WERI-Rb-1 (cell line): ENCODE data around the gene ARHGEF10L.

Experiments used
- DNase-seq: peaks from one replicate; pipeline ENCODE4 v3.0.0-alpha.2; 2020
- H3K27ac ChIP-seq: fragments of 250-450 bp; sonication (Bioruptor Pico); 2 replicates; pipeline ENCODE4 v1.5.1; 2020; ENCODE audit warnings: mild to moderate bottlenecking, moderate library complexity
- H3K27me3 ChIP-seq: fragments of 250-450 bp; sonication (Bioruptor Pico); 2 replicates; pipeline ENCODE4 v1.5.1; 2021; ENCODE audit warnings: mild to moderate bottlenecking, low read depth, moderate library complexity; ENCODE audit not compliant: insufficient read depth, severe bottlenecking
- H3K36me3 ChIP-seq: fragments of 250-450 bp; sonication (Bioruptor Pico); 2 replicates; pipeline ENCODE4 v1.5.1; 2020; ENCODE audit warnings: mild to moderate bottlenecking, moderate library complexity
- H3K4me3 ChIP-seq: 2 replicates; pipeline ENCODE4 v1.5.1; 2011; ENCODE audit warnings: low read depth, mild to moderate bottlenecking, control low read depth, low read length
- H3K9me3 ChIP-seq: fragments of 250-450 bp; sonication (Bioruptor Pico); 2 replicates; pipeline ENCODE4 v1.5.1; 2021; ENCODE audit warnings: mild to moderate bottlenecking, moderate library complexity; ENCODE audit not compliant: severe bottlenecking
- TF ChIP-seq, protein P1 (sequence below): IDR thresholded peaks from 2 replicates; pipeline ENCODE4 v1.5.1; 2011; ENCODE audit warnings: low read depth, mild to moderate bottlenecking, control low read depth, inconsistent platforms, low read length

ARHGEF10L gene

DNA sequence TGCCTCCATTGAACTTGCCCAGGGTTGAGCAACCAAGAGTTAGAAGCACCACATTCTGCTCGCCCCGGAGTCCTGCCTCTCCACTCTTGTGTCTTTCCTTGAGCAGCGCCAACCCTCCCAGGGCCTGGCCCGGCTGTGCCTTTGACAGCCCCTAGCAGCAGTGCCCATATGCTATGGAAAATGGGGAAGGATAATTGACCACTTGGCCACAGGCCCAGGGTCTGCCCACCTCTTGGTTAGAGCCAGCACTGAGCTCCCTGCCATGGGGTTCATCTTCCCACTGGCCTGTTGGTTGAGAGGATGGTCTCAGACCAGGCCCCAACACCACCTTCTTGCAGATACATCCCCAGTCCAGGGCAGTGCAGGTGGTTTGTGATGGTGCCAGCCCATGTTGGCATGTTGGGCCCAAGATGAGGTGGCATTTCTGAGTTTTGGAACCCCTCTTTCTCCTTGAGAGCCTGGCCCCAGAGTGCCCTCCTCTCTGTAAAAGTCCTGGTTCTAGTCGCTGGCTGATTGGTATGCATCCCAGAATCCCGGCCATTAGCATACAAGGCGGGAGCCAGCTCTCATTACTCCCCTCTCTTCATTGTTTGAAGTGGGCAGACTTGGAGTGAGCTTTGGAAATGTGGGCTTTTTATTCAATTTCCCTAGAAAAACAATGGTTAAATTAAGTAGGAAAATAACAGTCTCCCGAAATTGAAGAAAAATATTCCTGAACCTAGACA lies 7.6 kb downstream of the ARHGEF10L start:
- H3K4me3 ChIP-seq: no peak overlapping the region
- H3K36me3 ChIP-seq: no peaks in the 10 kb centered on the region
- no peak overlapping the region for H3K27ac ChIP-seq
- no peak for DNase-seq
- TF ChIP-seq, protein P1, sequence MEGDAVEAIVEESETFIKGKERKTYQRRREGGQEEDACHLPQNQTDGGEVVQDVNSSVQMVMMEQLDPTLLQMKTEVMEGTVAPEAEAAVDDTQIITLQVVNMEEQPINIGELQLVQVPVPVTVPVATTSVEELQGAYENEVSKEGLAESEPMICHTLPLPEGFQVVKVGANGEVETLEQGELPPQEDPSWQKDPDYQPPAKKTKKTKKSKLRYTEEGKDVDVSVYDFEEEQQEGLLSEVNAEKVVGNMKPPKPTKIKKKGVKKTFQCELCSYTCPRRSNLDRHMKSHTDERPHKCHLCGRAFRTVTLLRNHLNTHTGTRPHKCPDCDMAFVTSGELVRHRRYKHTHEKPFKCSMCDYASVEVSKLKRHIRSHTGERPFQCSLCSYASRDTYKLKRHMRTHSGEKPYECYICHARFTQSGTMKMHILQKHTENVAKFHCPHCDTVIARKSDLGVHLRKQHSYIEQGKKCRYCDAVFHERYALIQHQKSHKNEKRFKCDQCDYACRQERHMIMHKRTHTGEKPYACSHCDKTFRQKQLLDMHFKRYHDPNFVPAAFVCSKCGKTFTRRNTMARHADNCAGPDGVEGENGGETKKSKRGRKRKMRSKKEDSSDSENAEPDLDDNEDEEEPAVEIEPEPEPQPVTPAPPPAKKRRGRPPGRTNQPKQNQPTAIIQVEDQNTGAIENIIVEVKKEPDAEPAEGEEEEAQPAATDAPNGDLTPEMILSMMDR: no peak
- H3K9me3 ChIP-seq: no peaks in the 10 kb centered on the region
- no peaks in the 10 kb centered on the region for H3K27me3 ChIP-seq

DNA sequence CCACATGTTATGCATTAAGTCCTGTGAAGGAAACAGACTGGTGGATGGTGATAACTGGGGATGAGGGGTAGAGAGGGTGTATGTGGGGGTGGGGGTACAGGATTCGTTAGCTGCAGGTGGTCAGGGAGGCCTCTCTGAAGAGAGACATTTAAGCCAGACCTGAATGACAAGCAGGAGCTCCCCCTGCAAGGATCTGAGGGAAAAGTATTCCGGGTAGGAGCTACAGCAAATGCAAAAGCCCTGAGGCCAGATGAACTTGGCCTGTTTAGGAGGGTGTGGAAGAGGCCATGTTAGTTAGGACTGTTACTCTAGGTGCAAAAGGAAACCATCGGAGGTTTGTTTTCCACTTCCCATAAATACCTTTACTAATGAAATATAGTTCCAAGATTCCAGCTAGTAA lies 9.9 kb downstream of the ARHGEF10L start:
- DNase-seq: no peak
- H3K9me3 ChIP-seq: no peaks in the 10 kb centered on the region
- no peaks in the 10 kb centered on the region for H3K27me3 ChIP-seq
- no peaks in the 10 kb centered on the region for H3K36me3 ChIP-seq
- no peak overlapping the region for H3K4me3 ChIP-seq
- TF ChIP-seq, protein P1: no peak
- no peak overlapping the region for H3K27ac ChIP-seq

DNA sequence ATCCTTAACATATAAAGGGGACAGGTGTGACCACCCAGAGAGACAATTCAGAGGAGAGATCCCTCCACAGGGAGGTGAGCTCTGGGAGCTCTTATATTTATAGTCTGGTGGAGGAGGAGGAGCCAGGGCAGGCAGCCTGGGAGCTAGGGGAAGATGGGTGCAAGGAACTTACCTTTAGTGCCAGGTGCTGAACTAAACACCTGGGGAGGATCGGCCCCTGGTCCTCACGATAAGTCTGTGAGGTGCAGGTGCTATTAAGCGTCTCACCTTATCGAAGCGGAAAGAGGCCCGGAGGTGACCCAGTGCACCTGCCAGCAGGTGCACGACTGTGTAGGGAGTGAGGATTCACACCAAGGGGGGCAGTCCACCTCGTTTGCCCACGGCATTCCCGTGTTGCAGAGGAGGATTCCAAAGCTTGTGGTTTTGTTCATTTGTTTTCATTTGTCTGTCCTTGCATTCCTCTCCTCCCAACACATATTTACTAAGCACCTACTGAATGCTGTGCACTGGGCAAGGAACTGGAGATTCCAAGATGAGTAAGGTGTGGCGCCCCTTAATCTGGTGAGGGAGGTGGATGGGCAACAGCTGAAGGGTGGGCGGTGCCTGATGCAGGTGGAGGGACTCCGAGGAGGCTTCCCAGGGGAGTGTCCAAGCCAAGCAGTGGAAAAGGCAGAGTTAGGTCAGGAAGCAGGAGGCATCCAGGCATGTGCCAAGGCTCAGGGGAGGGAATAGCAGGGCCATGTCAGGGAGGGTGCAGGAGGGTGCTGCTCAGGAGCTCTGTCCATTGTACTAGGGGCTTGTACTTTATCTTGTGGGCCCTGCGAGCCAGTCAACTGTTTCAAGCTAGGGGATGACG lies 11.5 kb downstream of the ARHGEF10L start:
- Histone ChIP-seq H3K9me3 (no peaks in the 10 kb centered on the region), H3K36me3 (no peaks in the 10 kb centered on the region), H3K4me3 (no peak overlapping the region), H3K27ac (no peak overlapping the region), H3K27me3 (no peaks in the 10 kb centered on the region)
- TF ChIP-seq, protein P1: no peak
- no peak for DNase-seq

DNA sequence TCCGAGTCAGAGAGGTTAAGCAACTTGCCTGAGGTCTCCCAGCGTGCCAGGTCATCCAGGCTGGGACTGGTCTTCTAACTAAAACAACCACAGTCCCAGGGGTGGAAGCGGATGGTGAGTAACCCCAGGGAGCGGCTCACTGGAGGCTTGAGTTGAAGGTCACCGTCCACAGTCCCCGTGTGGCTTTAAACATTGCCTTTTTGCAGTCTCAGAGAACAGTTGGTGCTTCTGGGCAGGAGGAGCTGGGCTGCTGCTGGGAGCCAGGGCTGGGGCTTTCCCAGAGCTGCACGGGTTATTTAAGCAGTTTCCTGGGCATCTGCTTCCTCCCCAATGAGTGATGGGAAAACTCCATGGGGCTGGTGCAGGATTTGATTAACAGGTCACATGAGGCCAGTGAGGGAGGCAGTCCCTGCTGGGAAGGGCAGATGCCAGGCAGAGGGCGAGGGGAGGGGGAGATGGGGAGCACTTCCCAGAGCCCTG lies 12.3 kb downstream of the ARHGEF10L start:
- no peaks in the 10 kb centered on the region for H3K9me3 ChIP-seq
- DNase-seq: peak; percentile 78
- peak overlapping the region; percentile 49 for H3K27ac ChIP-seq
- no peak overlapping the region for H3K4me3 ChIP-seq
- TF ChIP-seq, protein P1: no peak
- H3K36me3 ChIP-seq: no peaks in the 10 kb centered on the region
- H3K27me3 ChIP-seq: no peaks in the 10 kb centered on the region

DNA sequence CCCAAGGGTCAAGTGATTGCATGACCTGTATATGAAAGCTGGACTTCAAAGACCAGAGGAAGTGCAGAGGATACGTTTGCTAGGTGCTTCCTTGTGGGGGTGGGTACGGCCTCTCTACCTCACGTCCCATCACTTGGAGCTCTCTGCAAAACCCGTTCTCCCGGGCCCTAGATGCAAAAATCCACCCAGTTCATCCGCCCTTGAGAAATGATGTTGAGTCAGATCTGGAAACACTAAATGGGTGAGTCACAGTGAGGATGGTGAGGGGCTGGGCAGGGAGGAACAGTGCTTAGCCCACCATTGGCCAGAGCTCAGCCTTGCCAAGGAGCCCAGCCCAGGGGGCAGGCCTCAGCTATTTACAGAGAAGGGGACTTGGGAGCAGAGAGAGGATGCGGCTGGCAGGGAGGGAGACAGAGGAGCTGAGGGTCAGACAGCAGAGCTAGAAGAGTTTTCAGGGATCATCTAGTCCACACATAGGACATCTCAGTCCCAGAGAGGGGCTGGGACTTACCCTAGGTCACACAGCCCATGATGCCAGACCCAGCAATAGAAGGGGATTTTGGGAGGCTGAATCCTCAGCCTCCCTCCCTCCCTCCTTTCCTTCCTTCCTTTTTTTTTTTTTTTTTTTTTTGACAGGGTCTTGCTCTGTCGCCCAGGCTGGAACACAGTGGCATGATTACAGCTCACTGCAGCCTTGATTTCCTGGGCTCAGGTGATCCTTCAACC lies 14.6 kb downstream of the ARHGEF10L start:
- H3K27ac ChIP-seq: no peak overlapping the region
- H3K27me3 ChIP-seq: no peaks in the 10 kb centered on the region
- no peaks in the 10 kb centered on the region for H3K9me3 ChIP-seq
- TF ChIP-seq, protein P1: no peak
- DNase-seq: no peak
- peaks cover 2% of the 10 kb centered on the region; the same call in 1 of the 2 replicates for H3K36me3 ChIP-seq
- H3K4me3 ChIP-seq: no peak overlapping the region
